HEK293T (cell line): ENCODE data around the gene MGST3.

Experiments
- ELF4 ChIP-seq: fragments of 450-650 bp; IDR thresholded peaks from 2 replicates; pipeline ENCODE4 v1.6.1; 2017; ENCODE audit warnings: antibody characterized with exemption
- FOXA1 ChIP-seq: fragments of 450-650 bp; IDR thresholded peaks from 2 replicates; pipeline ENCODE4 v1.6.1; 2016; ENCODE audit warnings: mild to moderate bottlenecking
- FOXK2 ChIP-seq: fragments of 450-650 bp; IDR thresholded peaks from 2 replicates; pipeline ENCODE4 v1.6.1; 2016; ENCODE audit warnings: mild to moderate bottlenecking
- FOXM1 ChIP-seq: fragments of 450-650 bp; IDR thresholded peaks from 2 replicates; pipeline ENCODE4 v1.6.1; 2017; ENCODE audit warnings: mild to moderate bottlenecking, borderline replicate concordance
- HDGF ChIP-seq: fragments of 450-650 bp; IDR thresholded peaks from 2 replicates; pipeline ENCODE4 v1.6.1; 2017; ENCODE audit warnings: antibody characterized with exemption, borderline replicate concordance
- PKNOX1 ChIP-seq: fragments of 450-650 bp; IDR thresholded peaks from 2 replicates; pipeline ENCODE4 v1.6.1; 2016
- SP1 ChIP-seq: fragments of 450-650 bp; IDR thresholded peaks from 2 replicates; pipeline ENCODE4 v1.6.1; 2017
- SUZ12 ChIP-seq: fragments of 450-650 bp; IDR thresholded peaks from 2 replicates; pipeline ENCODE4 v1.6.1; 2016; ENCODE audit warnings: mild to moderate bottlenecking
- TARDBP ChIP-seq: fragments of 450-650 bp; IDR thresholded peaks from 2 replicates; pipeline ENCODE4 v1.6.1; 2016
- ZNF384 ChIP-seq: fragments of 450-650 bp; IDR thresholded peaks from 2 replicates; pipeline ENCODE4 v1.6.1; 2016

- no peak for TF ChIP-seq SUZ12
- no peak for TF ChIP-seq ZNF384
- TF ChIP-seq SP1: no peak
- no peak for TF ChIP-seq TARDBP
- TF ChIP-seq PKNOX1: no peak
- TF ChIP-seq FOXA1: no peak
- TF ChIP-seq ELF4: no peak
- TF ChIP-seq FOXK2: no peak
- TF ChIP-seq FOXM1: no peak
- TF ChIP-seq HDGF: no peak
Observed at GRCh38 chr1:165631342-165632151, 513 bp downstream of the MGST3 start.
